Pancreas (tissue), 10 donors: ENCODE measurements around the gene GUCD1. TPM values are rescaled to one million over a fixed set of nuclear protein-coding genes. Genes with fewer than 3 reads are reported as not detected.

Experiments used
- ATAC-seq, 4 donors: fragments of 200-7000 bp; cut with Tn5 transposase; one replicate each; pipeline versions ENCODE4 v1.8.0 to v1.9.1; 2020; ENCODE audit warnings: mild to moderate bottlenecking in 4 of 4, moderate library complexity in 4 of 4
- DNase-seq, 6 donors: peaks; one replicate each; pipeline ENCODE4 v3.0.0-alpha.2; 2020
- FAIRE-seq: peaks from 2 replicates; lab custom pipeline; 2012; peaks lifted over from hg19 to GRCh38; lab: Jason Lieb, UNC
- H3K27ac ChIP-seq, 4 donors: fragments of 200-600 bp; sonication (generic); 1 replicate in 3 of 4; 2 replicates in 1 of 4; pipeline versions ENCODE4 v1.5.0 to v1.8.0; 2020
- H3K27me3 ChIP-seq, 4 donors: fragments of 200-600 bp; one replicate each; pipeline ENCODE4 v1.8.0; 2021
- H3K36me3 ChIP-seq, 3 donors: fragments of 200-600 bp; sonication (generic) in 1 of 3; one replicate each; pipeline versions ENCODE4 v1.5.0 to v1.8.0; 2020 to 2021
- H3K4me1 ChIP-seq, 3 donors: fragments of 200-600 bp; one replicate each; pipeline ENCODE4 v1.8.0; 2021
- H3K4me3 ChIP-seq, 4 donors: fragments of 200-600 bp; sonication (generic) in 2 of 4; one replicate each; pipeline versions ENCODE4 v1.5.0 to v1.8.0; 2020 to 2021
- H3K9me3 ChIP-seq, 4 donors: fragments of 200-600 bp; one replicate each; pipeline ENCODE4 v1.8.0; 2021
- whole genome bisulfite sequencing, 2 donors: extraction: QIAGEN DNeasy Blood & Tissue Kit; methylation state at CpG; one replicate each; pipeline ENCODE4 v1.1.7; 2013; 5-methylcytosine and 5-hydroxymethylcytosine counted together
- intact Hi-C, 3 donors: fragments of 100-400 bp; cut with DNase I; formaldehyde crosslinking; loops; one replicate each; pipeline versions ENCODE4 v1.11.1 to v1.14.2; 2022
- polyA plus RNA-seq, 2 donors: library from polyadenylated mRNA; stranded (reverse); fragments of 200-250 nt; gene quantifications; one replicate each; pipeline ENCODE4 v1.2.3, GENCODE V29; 2013
- total RNA-seq, 6 donors: library from RNA; stranded (reverse); fragmentation: NEBNext Ultra II Directional in 4 of 6; extraction: Animal tissue kit (Norgen Biotek cat#: 25700) in 4 of 6; gene quantifications; one replicate each; pipeline versions ENCODE4 v1.2.1 to v1.2.4, GENCODE V29; 2021 to 2023
- TF ChIP-seq, protein P1 (sequence below), 4 donors: fragments of 200-600 bp; sonication (generic) in 3 of 4; IDR thresholded peaks; one replicate each; pipeline versions ENCODE4 v1.5.0 to v1.8.0; 2021; ENCODE audit warnings: antibody characterized with exemption in 4 of 4
- donor health status: healthy with polysubstance abuse.
- donor health status: DM: no; HTN: no; CAD: no; lungs with moderate emphysema.
- donor health status: DM: no; HTN: no; CAD: no.
- donor health status: control.
- donor health status: control.
- donor health status: Bipolar disorder and iron deficiency.
- donor health status: DM: yes; HTN: yes; CAD: no.
- donor health status: DM: no; HTN: no; CAD: no.
- donor health status: DM: no; HTN: no; CAD: no.
- donor health status: DM: yes; HTN: yes; CAD: no.

GUCD1 gene
- total and polyA plus RNA-seq, 8 donors: 39.9 to 55.2 (median 45.9) TPM

DNA sequence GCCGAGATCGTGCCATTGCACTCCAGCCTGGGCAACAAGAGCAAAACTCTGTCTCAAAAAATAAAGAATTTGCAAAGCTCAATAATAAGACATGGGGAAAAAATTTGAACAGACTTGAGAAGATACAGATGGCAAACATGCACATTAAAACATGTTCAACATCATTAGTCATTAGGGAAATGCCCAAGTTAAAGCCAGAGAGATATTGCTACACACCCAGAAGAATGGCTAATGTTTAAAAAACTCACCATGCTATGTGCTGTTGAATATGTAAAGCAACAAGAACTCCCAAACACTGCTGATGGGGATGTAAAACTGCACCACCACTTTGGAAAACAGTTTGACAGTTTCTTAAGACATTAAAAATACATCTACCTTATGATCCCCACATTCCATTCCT, 25.3 kb upstream of the GUCD1 start:
- 86 to 93% methylated on average over 2 of the region's 2 CpGs for WGBS, 2 donors
- TF ChIP-seq, protein P1, sequence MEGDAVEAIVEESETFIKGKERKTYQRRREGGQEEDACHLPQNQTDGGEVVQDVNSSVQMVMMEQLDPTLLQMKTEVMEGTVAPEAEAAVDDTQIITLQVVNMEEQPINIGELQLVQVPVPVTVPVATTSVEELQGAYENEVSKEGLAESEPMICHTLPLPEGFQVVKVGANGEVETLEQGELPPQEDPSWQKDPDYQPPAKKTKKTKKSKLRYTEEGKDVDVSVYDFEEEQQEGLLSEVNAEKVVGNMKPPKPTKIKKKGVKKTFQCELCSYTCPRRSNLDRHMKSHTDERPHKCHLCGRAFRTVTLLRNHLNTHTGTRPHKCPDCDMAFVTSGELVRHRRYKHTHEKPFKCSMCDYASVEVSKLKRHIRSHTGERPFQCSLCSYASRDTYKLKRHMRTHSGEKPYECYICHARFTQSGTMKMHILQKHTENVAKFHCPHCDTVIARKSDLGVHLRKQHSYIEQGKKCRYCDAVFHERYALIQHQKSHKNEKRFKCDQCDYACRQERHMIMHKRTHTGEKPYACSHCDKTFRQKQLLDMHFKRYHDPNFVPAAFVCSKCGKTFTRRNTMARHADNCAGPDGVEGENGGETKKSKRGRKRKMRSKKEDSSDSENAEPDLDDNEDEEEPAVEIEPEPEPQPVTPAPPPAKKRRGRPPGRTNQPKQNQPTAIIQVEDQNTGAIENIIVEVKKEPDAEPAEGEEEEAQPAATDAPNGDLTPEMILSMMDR (IDR thresholded peaks at IDR 0.05): no peak

DNA sequence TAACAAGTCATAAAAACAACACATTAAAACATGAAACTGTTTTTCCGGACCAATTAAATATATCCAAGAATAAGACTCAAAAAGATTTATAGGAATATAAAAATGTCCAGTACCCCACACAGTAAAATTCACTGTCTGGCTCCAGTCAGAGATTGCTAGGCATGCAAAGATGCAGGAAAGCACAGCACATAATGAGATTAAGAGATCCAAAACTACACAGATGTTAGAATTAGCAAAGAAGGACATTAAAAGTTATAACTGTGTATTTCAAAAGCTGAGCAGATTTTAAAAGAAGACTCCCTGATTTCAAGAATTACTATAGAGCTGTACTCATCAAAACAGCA, 24.3 kb upstream of the GUCD1 start:
- 48 to 49% methylated on average over 1 of the region's 1 CpG for WGBS, 2 donors
- Histone ChIP-seq H3K4me3 (no peak overlapping the region), H3K9me3 (no peaks in the 10 kb centered on the region), H3K36me3 (peaks cover 0 to 5% (median 0%) of the 10 kb centered on the region in 3 donors), H3K27me3 (no peaks in the 10 kb centered on the region), H3K4me1 (peaks cover 0 to 16% (median 8%) of the 10 kb centered on the region in 3 donors), H3K27ac (no peak overlapping the region)
- DNase-seq (no peak), ATAC-seq (no peak), FAIRE-seq (no peak)
- intact Hi-C loops: no loop called here
- TF ChIP-seq, protein P1 (IDR thresholded peaks at IDR 0.05): no peak

More for the DNA sequence above, 25.3 kb upstream of the GUCD1 start:
- DNase-seq: no peak
- no peak overlapping the region for H3K4me3 ChIP-seq
- FAIRE-seq: no peak
- H3K4me1 ChIP-seq: peaks cover 0 to 19% (median 8%) of the 10 kb centered on the region in 3 donors
- H3K36me3 ChIP-seq: peaks cover 0 to 5% (median 0%) of the 10 kb centered on the region in 3 donors
- ATAC-seq: peak in 1 of 4 donors; percentile 23
- H3K27ac ChIP-seq: no peak overlapping the region
- intact Hi-C loops: no loop called here
- no peaks in the 10 kb centered on the region for H3K27me3 ChIP-seq
- no peaks in the 10 kb centered on the region for H3K9me3 ChIP-seq

DNA sequence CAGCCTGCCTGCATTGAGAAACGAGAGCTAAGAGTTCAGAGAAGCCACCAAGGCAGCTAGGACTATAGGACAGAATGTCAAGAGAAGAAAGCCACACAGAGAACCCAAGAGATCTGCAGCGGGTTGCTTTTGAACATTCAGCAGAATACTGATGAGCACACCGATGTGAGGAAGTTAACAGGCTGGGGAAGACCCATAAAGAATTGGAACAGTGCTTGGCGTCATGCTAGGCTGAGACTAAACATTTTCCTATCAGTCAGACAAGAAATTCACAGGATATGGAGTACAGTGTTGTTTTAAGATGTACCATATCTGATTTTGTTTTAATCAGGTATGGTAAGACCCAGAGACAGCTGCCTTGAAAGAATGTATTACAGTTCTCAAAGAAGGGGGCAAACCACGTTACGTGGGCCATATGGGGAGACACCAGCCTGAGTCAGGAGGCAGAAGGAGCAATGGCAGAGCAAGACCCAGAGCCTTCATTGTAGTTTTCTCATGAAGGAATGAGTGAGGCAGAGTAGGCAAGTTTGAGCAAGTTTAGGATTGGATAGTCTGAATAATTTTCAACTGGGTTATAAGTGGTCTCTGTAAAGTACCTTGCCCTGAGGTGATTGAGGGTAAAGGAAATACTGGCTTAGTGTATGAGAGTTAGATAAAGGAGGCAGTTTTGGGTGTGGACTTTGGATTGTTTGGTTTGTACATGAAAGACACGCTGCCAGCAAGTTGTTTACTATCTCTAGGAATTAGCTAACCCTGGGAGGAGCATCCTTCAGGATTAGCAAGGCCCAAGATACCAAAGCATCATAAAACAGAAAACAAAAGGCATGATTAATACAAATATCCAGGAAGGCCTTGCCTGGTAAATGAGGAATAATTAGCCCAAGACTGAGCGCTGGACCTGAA, 23.7 kb upstream of the GUCD1 start:
- Histone ChIP-seq H3K36me3 (peaks cover 0 to 11% (median 0%) of the 10 kb centered on the region in 3 donors), H3K9me3 (no peaks in the 10 kb centered on the region), H3K4me1 (peaks cover 0 to 10% (median 2%) of the 10 kb centered on the region in 3 donors), H3K27me3 (no peaks in the 10 kb centered on the region), H3K4me3 (no peak overlapping the region), H3K27ac (peak overlapping the region in 1 of 4 donors; percentile 5)
- TF ChIP-seq, protein P1 (IDR thresholded peaks at IDR 0.05): no peak
- intact Hi-C loops: no loop called here
- DNase-seq: no peak
- ATAC-seq: peak in 3 of 4 donors; percentile 41 to 45 (median 45)
- WGBS, 2 donors: 76 to 77% methylated on average over 8 of the region's 8 CpGs
- no peak for FAIRE-seq

DNA sequence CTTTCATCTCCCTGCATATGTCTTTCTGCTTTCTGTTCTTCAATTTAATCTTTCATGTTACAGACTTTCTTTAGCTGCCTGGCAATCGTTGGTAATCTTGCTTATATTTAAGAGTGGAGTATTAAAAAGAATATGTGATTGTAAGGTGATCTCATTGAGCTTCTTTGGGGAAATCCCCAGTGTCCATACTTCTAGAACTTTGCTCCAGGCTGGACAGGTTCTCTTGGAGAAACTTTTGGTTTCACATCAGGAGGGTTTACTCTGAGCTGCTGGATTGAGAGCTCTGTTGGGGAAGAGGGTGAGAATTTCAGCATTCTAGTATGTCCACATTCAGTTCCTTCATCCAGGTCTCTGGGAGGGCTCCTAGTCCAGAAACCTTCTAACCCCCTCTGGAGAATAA, 21.8 kb upstream of the GUCD1 start:
- Histone ChIP-seq H3K27ac (no peak overlapping the region), H3K4me1 (peaks cover 0 to 6% (median 0%) of the 10 kb centered on the region in 3 donors), H3K9me3 (no peaks in the 10 kb centered on the region), H3K27me3 (no peaks in the 10 kb centered on the region), H3K4me3 (no peak overlapping the region), H3K36me3 (peaks cover 0 to 29% (median 5%) of the 10 kb centered on the region in 3 donors)
- no peak for DNase-seq
- ATAC-seq: peak in 2 of 4 donors; percentile 36 to 65
- WGBS, 2 donors: 65 to 68% methylated on average over 1 of the region's 1 CpG
- FAIRE-seq: no peak
- intact Hi-C loops: no loop called here
- TF ChIP-seq, protein P1 (IDR thresholded peaks at IDR 0.05): no peak

DNA sequence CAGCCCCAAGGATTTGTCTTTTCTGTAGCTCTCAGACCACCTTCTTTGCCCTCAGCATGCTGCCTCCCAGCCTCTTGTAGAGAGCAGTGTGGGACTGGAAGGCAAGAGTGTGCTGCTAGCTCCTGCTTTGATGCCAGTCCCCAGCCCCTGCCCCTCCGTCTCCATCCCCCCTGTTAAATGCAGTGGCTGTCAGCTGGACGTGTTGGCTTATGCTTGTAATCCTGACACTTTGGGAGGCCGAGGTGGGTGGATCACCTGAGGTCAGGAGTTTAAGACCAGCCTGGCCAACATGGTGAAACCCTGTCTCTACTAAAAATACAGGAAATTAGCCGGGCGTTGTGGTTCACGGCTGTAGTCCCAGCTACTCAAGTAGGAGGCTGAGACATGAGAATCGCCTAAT, 16.3 kb upstream of the GUCD1 start:
- no peak for DNase-seq
- intact Hi-C loops: no loop called here
- TF ChIP-seq, protein P1 (IDR thresholded peaks at IDR 0.05): no peak
- no peaks in the 10 kb centered on the region for H3K9me3 ChIP-seq
- H3K27ac ChIP-seq: no peak overlapping the region
- H3K4me3 ChIP-seq: no peak overlapping the region
- H3K36me3 ChIP-seq: peaks cover 0 to 56% (median 19%) of the 10 kb centered on the region in 3 donors
- H3K4me1 ChIP-seq: no peaks in the 10 kb centered on the region
- 93 to 95% methylated on average over 7 of the region's 7 CpGs for WGBS, 2 donors
- no peak for FAIRE-seq
- no peak for ATAC-seq
- H3K27me3 ChIP-seq: no peaks in the 10 kb centered on the region
